Peyer's patch (tissue), 4 donors: ENCODE measurements around the gene C3orf20. TPM values are rescaled to one million over a fixed set of nuclear protein-coding genes. Genes with fewer than 3 reads are reported as not detected.

Experiments used
- DNase-seq, 3 donors: peaks; one replicate each; pipeline ENCODE4 v3.0.0-alpha.2; 2017 to 2019
- H3K27ac ChIP-seq, 4 donors: fragments of 200-600 bp; sonication (generic); one replicate each; pipeline ENCODE4 v1.5.1; 2016 to 2019
- H3K27me3 ChIP-seq, 2 donors: fragments of 200-600 bp; sonication (generic); one replicate each; pipeline ENCODE4 v1.5.1; 2019
- H3K36me3 ChIP-seq, 3 donors: fragments of 200-600 bp; sonication (generic); one replicate each; pipeline ENCODE4 v1.5.1; 2016 to 2019
- H3K4me1 ChIP-seq, 4 donors: fragments of 200-600 bp; sonication (generic); one replicate each; pipeline ENCODE4 v1.5.1; 2016 to 2019
- H3K4me3 ChIP-seq, 4 donors: fragments of 200-600 bp; sonication (generic); 1 replicate in 3 of 4; 2 replicates in 1 of 4; pipeline ENCODE4 v1.5.1; 2016 to 2019; ENCODE audit warnings: mild to moderate bottlenecking in 1 of 4
- H3K9me3 ChIP-seq, 4 donors: fragments of 200-600 bp; sonication (generic); one replicate each; pipeline ENCODE4 v1.5.1; 2016 to 2019; ENCODE audit warnings: mild to moderate bottlenecking in 1 of 4
- POLR2A ChIP-seq, 2 donors: fragments of 450-650 bp; IDR thresholded peaks; one replicate each; pipeline ENCODE4 v1.5.1; 2017; ENCODE audit warnings: antibody characterized with exemption in 2 of 2, mild to moderate bottlenecking in 2 of 2, moderate library complexity in 2 of 2
- total RNA-seq, 4 donors: library from RNA; depleted of rRNA; stranded (reverse); fragments of >200 nt; gene quantifications; one replicate each; pipeline ENCODE4 v1.1.0, GENCODE V29; 2016
- TF ChIP-seq, protein P1 (sequence below), 6 experiments: fragments of 450-650 bp in 4 of 6; fragments of 200-600 bp in 2 of 6; sonication (generic) in 1 of 6; IDR thresholded peaks; one replicate each; pipeline ENCODE4 v1.5.1; 2017 to 2019; ENCODE audit warnings: antibody characterized with exemption in 6 of 6, mild to moderate bottlenecking in 3 of 6, moderate library complexity in 1 of 6

C3orf20 gene
- total RNA-seq, 4 donors from 2014 or later, result not detected

DNA sequence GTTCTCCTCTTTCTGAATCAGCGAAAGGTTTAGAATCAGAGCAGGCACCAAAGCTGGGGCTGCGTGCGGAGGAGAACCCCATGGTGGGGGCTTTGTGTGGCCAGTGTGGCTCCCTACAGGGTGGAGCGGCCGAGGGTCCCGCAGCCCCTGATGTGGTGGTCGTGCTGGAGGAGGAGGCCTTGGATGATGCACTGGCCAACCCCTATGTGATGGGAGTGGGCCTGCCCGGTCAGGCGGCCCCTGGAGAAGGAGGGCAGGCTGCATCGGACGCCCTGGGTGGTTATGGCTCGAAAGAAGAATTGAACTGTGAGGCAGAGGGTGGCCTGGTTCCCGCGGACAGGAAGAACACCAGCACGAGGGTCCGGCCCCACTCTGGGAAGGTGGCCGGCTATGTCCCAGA is 145.2 kb downstream of the C3orf20 start:
- peaks cover 0 to 13% (median 0%) of the 10 kb centered on the region in 3 donors for H3K36me3 ChIP-seq
- no peak overlapping the region for H3K27ac ChIP-seq
- H3K27me3 ChIP-seq, result no peaks in the 10 kb centered on the region
- no peaks in the 10 kb centered on the region for H3K9me3 ChIP-seq
- TF ChIP-seq, protein P1, sequence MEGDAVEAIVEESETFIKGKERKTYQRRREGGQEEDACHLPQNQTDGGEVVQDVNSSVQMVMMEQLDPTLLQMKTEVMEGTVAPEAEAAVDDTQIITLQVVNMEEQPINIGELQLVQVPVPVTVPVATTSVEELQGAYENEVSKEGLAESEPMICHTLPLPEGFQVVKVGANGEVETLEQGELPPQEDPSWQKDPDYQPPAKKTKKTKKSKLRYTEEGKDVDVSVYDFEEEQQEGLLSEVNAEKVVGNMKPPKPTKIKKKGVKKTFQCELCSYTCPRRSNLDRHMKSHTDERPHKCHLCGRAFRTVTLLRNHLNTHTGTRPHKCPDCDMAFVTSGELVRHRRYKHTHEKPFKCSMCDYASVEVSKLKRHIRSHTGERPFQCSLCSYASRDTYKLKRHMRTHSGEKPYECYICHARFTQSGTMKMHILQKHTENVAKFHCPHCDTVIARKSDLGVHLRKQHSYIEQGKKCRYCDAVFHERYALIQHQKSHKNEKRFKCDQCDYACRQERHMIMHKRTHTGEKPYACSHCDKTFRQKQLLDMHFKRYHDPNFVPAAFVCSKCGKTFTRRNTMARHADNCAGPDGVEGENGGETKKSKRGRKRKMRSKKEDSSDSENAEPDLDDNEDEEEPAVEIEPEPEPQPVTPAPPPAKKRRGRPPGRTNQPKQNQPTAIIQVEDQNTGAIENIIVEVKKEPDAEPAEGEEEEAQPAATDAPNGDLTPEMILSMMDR (IDR thresholded peaks at IDR 0.05), result no peak
- TF ChIP-seq POLR2A (IDR thresholded peaks at IDR 0.05), result no peak
- H3K4me1 ChIP-seq, result no peaks in the 10 kb centered on the region
- no peak overlapping the region for H3K4me3 ChIP-seq
- DNase-seq, result no peak

DNA sequence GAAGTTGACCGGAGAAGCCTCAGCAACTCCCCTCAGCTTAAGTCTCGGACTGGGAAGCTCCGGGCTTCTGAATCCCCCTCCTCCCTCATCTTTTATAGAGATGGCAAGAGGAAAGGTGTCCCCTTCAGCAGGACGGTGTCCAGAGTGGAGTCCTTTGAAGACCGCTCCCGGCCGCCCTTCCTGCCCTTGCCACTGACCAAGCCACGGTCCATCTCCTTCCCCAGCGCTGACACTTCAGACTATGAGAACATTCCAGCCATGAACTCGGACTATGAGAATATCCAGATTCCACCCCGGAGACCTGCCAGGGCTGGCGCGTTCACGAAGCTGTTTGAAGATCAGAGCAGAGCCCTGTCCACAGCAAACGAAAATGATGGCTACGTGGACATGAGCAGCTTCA is 146.2 kb downstream of the C3orf20 start:
- Histone ChIP-seq H3K9me3 (no peaks in the 10 kb centered on the region), H3K36me3 (peaks cover 0 to 13% (median 0%) of the 10 kb centered on the region in 3 donors)

DNA sequence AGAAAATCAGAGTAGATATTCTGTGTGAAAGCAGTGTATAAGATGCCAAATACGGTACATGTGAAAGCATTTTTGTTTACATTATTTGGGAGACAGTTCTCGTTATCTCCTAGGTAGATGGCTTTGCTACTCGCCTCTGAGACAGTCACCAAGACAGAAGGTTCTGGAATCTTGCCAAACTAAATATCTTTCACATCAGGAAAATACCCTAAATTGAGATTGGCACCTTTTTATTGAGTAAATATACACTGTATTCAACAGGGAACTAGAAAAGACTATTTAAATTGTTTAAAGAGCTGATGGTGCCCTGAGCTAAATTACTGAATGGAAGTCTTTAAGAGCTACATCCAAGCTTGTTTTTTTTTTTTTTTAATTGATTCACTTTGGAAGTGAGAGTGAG is 147.2 kb downstream of the C3orf20 start:
- peaks cover 0 to 13% (median 0%) of the 10 kb centered on the region in 3 donors for H3K36me3 ChIP-seq
- no peak overlapping the region for H3K27ac ChIP-seq
- no peak for DNase-seq
- H3K27me3 ChIP-seq, result no peaks in the 10 kb centered on the region
- no peak overlapping the region for H3K4me3 ChIP-seq
- no peaks in the 10 kb centered on the region for H3K9me3 ChIP-seq
- H3K4me1 ChIP-seq, result no peaks in the 10 kb centered on the region
- TF ChIP-seq, protein P1 (IDR thresholded peaks at IDR 0.05), result no peak
- no peak for TF ChIP-seq POLR2A (IDR thresholded peaks at IDR 0.05)

More for the DNA sequence above, 146.2 kb downstream of the C3orf20 start:
- Histone ChIP-seq H3K27ac (no peak overlapping the region), H3K27me3 (no peaks in the 10 kb centered on the region), H3K4me1 (no peaks in the 10 kb centered on the region), H3K4me3 (no peak overlapping the region)
- TF ChIP-seq, protein P1 (IDR thresholded peaks at IDR 0.05), result no peak
- no peak for TF ChIP-seq POLR2A (IDR thresholded peaks at IDR 0.05)
- peak in 1 of 3 donors; percentile 38 for DNase-seq

Other genes starting within 250 kb of the C3orf20 start
- 10 to 100 TPM in 1 of 4 donors, 1 to 10 TPM in 1, under 1 TPM in 1, not detected in 1; 0.80 to 12.4 (median 1.4) TPM for gene GRIP2, start 134.8 kb upstream of the C3orf20 start, total RNA-seq
- 10 to 100 TPM; 20.1 to 55.3 (median 42.0) TPM for gene CCDC174, start 23.4 kb upstream of the C3orf20 start, total RNA-seq
- 10 to 100 TPM in 3 of 4 donors, 1 to 10 TPM in 1; 8.6 to 65.2 (median 18.1) TPM for gene FGD5, start 143.8 kb downstream of the C3orf20 start, total RNA-seq